Measurements from ENCODE around the gene SLC10A7. TPM values are rescaled to one million over a fixed set of nuclear protein-coding genes. Genes with fewer than 3 reads are reported as not detected.
A peak's percentile ranks its signal among the peaks of the same experiment; 100 is the strongest.

SLC10A7 gene
- total and polyA plus RNA-seq, 2 of the 4 experiments (the other 2 are of a cell fraction): 5.2 to 8.4 TPM

DNA sequence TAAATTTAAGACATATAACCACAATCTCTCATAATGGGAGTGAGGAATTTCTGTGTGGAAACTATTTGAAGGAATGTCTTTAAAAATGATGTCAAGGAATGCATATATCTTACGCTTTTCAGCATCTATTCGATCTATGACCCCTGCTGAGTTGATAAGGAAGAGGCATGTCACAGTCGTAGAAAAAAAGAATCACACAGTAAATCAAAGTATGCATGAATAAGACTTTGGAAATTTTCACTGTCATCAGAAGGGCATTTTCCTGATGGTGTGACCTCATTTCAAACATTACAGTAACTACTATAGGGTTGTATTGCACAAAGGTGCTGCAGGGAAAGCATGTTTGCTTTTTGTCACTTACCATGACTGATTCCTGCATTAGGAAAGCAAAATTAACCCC is 265.9 kb downstream of the SLC10A7 start:
- no peak overlapping the region for H3K27ac ChIP-seq (ENCODE audit: insufficient read depth, low read length)
- no peaks in the 10 kb centered on the region; a peak in 1 of 4 replicates for H3K79me1 ChIP-seq (ENCODE audit: low read depth in 1 of 2, low read length in 2 of 2)
- dilution Hi-C loops (cut with HindIII; ENCODE audit: low sequenced_read_pairs, unreplicated experiment): no loop called here
- H3K14ac ChIP-seq (replicated peaks; ENCODE audit: low read depth, low read length): no peak overlapping the region
- in situ Hi-C loops (cut with MboI; ENCODE audit: low sequenced_read_pairs): no loop called here
- TF ChIP-seq FOS (IDR thresholded peaks at IDR 0.05; ENCODE audit: low read depth, low read length) (0 out of 2 replicates have a peak, but pooled peaks have one; percentile 8), RFX5 (IDR thresholded peaks at IDR 0.05; ENCODE audit: low read depth, low read length) (no peak), CEBPB (IDR thresholded peaks at IDR 0.05; ENCODE audit: low read depth, low read length) (peak; percentile 67)
- intact Hi-C loops (cut with micrococcal nuclease): no loop called here
- H2BK120ac ChIP-seq (ENCODE audit: low read depth, low read length): no peak overlapping the region
- H3K4me3 ChIP-seq (ENCODE audit: insufficient read depth, low read depth, low read length): no peak overlapping the region
- H2AK9ac ChIP-seq (replicated peaks; ENCODE audit: low read depth, low read length, poor library complexity): no peak overlapping the region
- H2BK20ac ChIP-seq (ENCODE audit: low read depth, low read length): no peak overlapping the region
- 0 out of 2 replicates have a peak, but pooled peaks cover 1% of the 10 kb centered on the region for H3K36me3 ChIP-seq (ENCODE audit: control insufficient read depth, insufficient read depth, low read length)
- peak; percentile 89 for ATAC-seq (ENCODE audit: low read depth)
- BruUV-seq (replicated peaks): no TSS peak
- no peak overlapping the region for H2AFZ ChIP-seq (replicated peaks; ENCODE audit: low read length, poor library complexity)
- H3K23ac ChIP-seq (ENCODE audit: low read depth, low read length): no peak overlapping the region
- peak; percentile 83 for DNase-seq
- H3K4me1 ChIP-seq (ENCODE audit: control insufficient read depth, insufficient read depth, low read length): peaks cover 6% of the 10 kb centered on the region
- H4K20me1 ChIP-seq (ENCODE audit: insufficient read depth, low read length): no peaks in the 10 kb centered on the region
- H3K4me2 ChIP-seq (ENCODE audit: low read depth, low read length): peak overlapping the region; percentile 19; the same call in 1 of the 2 replicates
- no peaks in the 10 kb centered on the region for H3K27me3 ChIP-seq (ENCODE audit: control insufficient read depth, insufficient read depth, low read length)
- POLR2A ChIA-PET (ENCODE audit: unreplicated experiment): no interaction called here
- H3K18ac ChIP-seq (ENCODE audit: low read depth, low read length): no peak overlapping the region
- H4K8ac ChIP-seq (ENCODE audit: low read depth in 2 of 2, low read length in 2 of 2): no peak overlapping the region
- H3K9ac ChIP-seq (ENCODE audit: low read depth, low read length): no peak overlapping the region
- H3K4ac ChIP-seq (ENCODE audit: low read depth, low read length): no peak overlapping the region
- WGBS, 2 experiments (ENCODE audit: extremely low coverage in 2 of 2, insufficient read length in 1 of 2): no CpG with 5 or more reads among the region's 3 CpGs
- no peak overlapping the region for H4K91ac ChIP-seq (ENCODE audit: insufficient read depth, low read depth, low read length)
- H2AK5ac ChIP-seq (ENCODE audit: low read depth, low read length): no peak overlapping the region
- CTCF ChIA-PET: no interaction called here
- no peaks in the 10 kb centered on the region for H3K9me3 ChIP-seq (ENCODE audit: control insufficient read depth, insufficient read depth, low read length)
- H2BK15ac ChIP-seq (ENCODE audit: low read depth, low read length): no peak overlapping the region
- no peak overlapping the region for H4K5ac ChIP-seq (ENCODE audit: low read depth, low read length)
- H3K9me1 ChIP-seq (ENCODE audit: insufficient read depth, low read length): peaks cover 8% of the 10 kb centered on the region; the same call in 1 of the 2 replicates
- H3K56ac ChIP-seq (ENCODE audit: extremely low read depth, insufficient read depth, low read length): no peak overlapping the region
- H2BK5ac ChIP-seq (ENCODE audit: low read depth, low read length, poor library complexity, severe bottlenecking): peak overlapping the region; percentile 64
